Suprapubic skin (tissue), 4 donors: Measurements from ENCODE around the gene PRM2.

ENCODE experiments used
- EP300 ChIP-seq: sonication (generic); formaldehyde crosslinking; IDR thresholded peaks from one replicate; pipeline ENCODE4 v1.6.1; 2017; ENCODE audit warnings: antibody characterized with exemption
- POLR2A ChIP-seq, 2 donors: fragments of 450-650 bp; IDR thresholded peaks; one replicate each; pipeline ENCODE4 v1.6.1; 2017; ENCODE audit warnings: antibody characterized with exemption in 2 of 2, mild to moderate bottlenecking in 2 of 2, moderate library complexity in 2 of 2
- POLR2AphosphoS5 ChIP-seq, 3 donors: sonication (generic); formaldehyde crosslinking; IDR thresholded peaks; one replicate each; pipeline ENCODE4 v1.6.1; 2017; ENCODE audit warnings: antibody characterized with exemption in 3 of 3
- TF ChIP-seq, protein P1 (sequence below), 2 donors: fragments of 200-600 bp in 1 of 2; fragments of 450-650 bp in 1 of 2; sonication (generic) in 1 of 2; IDR thresholded peaks; one replicate each; pipeline ENCODE4 v1.5.1; 2016 to 2019; ENCODE audit warnings: antibody characterized with exemption in 2 of 2, mild to moderate bottlenecking in 1 of 2, moderate library complexity in 1 of 2

GRCh38 chr16:11250786-11251524 is 25.3 kb downstream of the PRM2 start:
- no peak for TF ChIP-seq POLR2AphosphoS5 (IDR thresholded peaks at IDR 0.05)
- TF ChIP-seq, protein P1, sequence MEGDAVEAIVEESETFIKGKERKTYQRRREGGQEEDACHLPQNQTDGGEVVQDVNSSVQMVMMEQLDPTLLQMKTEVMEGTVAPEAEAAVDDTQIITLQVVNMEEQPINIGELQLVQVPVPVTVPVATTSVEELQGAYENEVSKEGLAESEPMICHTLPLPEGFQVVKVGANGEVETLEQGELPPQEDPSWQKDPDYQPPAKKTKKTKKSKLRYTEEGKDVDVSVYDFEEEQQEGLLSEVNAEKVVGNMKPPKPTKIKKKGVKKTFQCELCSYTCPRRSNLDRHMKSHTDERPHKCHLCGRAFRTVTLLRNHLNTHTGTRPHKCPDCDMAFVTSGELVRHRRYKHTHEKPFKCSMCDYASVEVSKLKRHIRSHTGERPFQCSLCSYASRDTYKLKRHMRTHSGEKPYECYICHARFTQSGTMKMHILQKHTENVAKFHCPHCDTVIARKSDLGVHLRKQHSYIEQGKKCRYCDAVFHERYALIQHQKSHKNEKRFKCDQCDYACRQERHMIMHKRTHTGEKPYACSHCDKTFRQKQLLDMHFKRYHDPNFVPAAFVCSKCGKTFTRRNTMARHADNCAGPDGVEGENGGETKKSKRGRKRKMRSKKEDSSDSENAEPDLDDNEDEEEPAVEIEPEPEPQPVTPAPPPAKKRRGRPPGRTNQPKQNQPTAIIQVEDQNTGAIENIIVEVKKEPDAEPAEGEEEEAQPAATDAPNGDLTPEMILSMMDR (IDR thresholded peaks at IDR 0.05) = no peak
- TF ChIP-seq POLR2A (IDR thresholded peaks at IDR 0.05) = no peak
- no peak for TF ChIP-seq EP300
